GM21526 (cell line): Measurements from ENCODE around the gene UBD.

ENCODE experiments used
- ATAC-seq: cut with Tn5 transposase; IDR thresholded peaks from one replicate; pipeline ENCODE4 v1.9.1; 2021; ENCODE audit warnings: moderate library complexity; ENCODE audit not compliant: unreplicated experiment, low FRiP score

Gene UBD

DNA sequence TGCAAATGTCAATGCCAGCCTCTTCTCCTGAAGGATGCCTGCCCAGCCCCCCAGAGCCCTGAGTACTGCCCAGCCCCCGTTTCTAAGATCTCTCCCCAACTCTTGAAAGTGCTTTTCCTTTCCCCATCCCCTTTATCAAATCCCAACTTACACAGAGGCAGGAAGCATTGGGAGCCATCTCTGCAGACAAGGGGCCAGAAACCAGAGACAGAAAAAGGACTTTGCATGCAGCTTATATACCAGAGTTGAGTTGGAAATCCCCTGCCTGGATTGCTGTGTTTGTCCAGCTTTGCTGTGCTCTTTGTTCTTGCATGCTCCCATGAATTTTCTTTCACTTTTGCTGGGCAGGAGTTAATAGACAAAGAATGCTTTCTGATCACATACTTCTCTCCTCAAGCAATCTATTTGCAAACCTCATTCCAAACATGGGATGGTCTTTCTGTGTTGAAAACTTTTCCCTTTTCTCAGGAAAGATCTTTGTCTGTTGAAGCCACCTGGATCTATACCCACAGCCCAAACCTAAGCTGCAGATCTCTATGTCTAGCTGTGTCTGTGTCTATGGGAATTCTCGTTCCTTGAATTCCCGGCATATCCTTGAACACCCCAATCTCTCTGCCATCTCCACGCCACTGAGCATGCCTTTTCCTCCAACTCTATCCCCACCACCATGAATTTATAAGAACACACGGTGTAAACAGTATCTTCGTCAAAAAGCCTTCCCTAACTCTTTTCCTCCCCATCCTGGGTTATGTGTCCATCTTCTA, at the start of gene UBD:
TSS of gene UBD (minus strand) at position 209 of the 764 bp plus-strand sequence. CDS start at position 178, 31 bp downstream.
- ATAC-seq: no peak

DNA sequence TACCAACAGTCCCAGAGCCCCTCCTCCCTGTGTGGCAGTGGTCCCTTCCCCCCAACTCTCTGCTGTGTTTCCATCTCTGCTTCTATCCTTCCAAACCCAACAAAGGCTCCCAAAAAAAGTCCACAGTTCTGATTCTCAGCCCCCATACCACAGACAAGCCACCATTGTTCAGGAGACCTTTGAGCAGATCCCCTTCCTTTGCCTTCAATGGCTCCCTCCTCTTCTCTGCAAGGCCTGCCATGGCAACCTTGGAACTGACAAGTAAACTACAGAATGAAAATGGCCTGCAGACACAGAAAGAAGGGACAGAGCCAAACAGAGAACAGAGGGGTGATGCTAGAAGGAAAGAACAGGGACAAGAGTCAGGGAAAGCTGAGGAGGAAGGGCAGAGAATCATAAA, 48.6 kb upstream of the UBD start:
- ATAC-seq: no peak

- ATAC-seq: no peak
These were observed 44.4 kb upstream of the UBD start for GRCh38 chr6:29603930-29604329.

DNA sequence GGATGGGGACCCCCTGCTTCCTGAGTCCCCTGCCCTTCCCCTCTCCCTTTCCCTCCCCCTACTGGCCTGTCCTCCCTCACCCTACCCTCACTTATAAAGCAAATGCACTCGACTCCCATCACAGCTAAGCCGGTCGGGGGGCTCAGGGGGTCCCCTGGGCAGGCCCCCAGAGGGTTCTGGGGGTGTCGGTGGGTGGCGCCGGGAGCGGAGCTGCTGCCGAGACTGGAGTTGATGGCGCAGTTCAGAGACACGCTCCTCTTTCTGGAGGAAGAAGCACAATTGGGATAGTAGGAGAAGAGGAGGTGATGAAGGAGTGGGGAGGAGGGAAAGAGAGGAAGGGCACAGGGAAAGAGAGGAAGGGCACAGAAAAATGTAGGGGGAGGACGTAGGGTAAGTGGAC, 43.9 kb upstream of the UBD start:
- ATAC-seq: no peak

GRCh38 chr6:29602564-29603361, 43.2 kb upstream of the UBD start:
- ATAC-seq: no peak

DNA sequence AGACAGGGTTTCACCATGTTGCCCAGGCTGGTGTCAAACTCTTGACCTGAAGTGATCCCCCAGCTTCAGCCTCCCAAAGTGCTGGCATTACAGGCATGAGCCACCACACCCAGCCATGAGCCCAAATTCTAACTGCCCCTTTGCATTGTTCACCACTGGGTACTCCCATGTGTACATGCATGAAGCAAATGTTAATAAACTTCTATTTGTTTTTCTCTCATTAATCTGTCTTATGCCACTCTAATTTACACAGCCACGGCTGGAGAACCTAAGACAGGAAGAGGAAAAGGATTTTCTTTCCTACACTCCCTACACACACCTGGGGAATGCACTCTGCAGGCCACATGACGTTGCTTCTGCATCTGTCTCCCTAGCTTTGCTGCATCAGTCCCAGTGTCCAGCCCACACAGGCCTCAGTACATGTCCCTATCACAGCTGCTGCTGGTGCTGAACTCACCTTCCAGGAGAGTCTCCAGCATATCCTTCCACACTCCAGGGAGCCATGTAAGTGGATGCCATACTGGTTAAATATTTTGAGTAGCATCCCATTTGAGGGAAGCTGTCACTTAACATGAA, 38.7 kb upstream of the UBD start:
- ATAC-seq: no peak

- ATAC-seq: no peak
These were observed 37.7 kb upstream of the UBD start for GRCh38 chr6:29597184-29597583.

- ATAC-seq: no peak
These were observed 36.9 kb upstream of the UBD start for GRCh38 chr6:29596381-29596900.

DNA sequence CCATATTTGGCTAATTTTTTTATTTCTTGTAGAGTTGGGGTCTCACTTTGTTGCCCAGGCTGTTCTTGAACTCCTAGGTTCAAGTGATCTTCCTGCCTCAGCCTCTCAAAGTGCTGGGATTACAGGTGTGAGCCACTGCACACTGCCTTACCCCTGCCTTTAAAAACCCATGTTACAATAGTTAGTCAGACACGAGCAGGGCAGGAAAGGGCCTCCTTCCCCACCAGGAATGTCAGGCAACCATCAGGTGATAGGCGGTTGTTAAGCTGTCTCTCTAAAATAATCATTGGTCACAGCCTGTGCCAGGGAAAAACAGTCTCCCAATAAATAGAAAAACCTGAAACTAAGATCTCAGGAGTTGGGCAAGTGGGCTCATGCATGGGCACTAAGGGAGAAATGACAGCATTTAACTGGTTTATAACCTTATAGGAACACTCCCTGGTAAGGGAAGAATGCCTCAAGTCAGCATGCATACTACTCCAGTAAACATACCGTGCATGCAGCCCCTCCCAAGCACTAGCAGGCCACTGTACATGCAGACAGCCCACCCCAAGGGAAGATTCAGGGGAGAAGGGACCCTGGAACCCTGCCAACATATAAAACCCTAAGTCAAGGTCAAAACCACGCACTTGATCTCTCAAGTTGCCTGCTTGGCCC, 33.8 kb upstream of the UBD start:
- ATAC-seq: no peak

- no peak for ATAC-seq
These were observed 32.1 kb upstream of the UBD start for GRCh38 chr6:29591677-29592076.

GRCh38 chr6:29590218-29590808, 30.8 kb upstream of the UBD start:
- no peak for ATAC-seq

DNA sequence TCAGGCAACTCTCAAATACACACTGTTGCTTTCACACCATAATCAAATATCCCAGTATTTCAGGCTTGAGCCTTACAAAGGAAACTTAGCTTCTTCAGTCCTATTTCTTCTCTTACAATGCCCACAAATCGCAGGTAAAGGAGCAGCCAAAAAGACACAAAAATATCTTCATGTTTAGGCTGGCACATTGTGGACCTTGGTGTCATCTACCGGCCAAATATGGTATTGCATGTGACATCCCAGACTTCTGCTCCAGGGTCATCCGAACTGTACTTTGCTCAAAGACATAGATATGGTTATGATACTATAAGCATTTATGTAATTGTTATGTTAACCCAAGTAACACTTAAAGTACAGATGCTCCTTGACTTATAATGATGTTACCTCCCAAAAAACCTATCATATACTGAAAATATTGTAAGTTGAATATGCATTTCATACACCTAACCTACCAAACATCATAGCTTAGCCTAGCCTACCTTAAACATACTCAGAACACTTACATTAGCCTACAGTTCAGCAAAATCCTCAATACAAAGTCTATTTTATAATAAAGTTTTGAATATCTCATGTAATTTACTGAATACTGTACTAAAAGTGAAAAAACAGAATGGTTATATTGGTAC, 30.0 kb upstream of the UBD start:
- ATAC-seq: peak; percentile 58

- ATAC-seq: no peak
These were observed 25.3 kb upstream of the UBD start, which contains the start of gene OR2H2 for GRCh38 chr6:29584821-29585220. TSS of gene OR2H2 (plus strand) at chr6:29585121. CDS start at chr6:29587945, 2,824 bp downstream.

GRCh38 chr6:29577544-29577943, 18.0 kb upstream of the UBD start:
- ATAC-seq: no peak

DNA sequence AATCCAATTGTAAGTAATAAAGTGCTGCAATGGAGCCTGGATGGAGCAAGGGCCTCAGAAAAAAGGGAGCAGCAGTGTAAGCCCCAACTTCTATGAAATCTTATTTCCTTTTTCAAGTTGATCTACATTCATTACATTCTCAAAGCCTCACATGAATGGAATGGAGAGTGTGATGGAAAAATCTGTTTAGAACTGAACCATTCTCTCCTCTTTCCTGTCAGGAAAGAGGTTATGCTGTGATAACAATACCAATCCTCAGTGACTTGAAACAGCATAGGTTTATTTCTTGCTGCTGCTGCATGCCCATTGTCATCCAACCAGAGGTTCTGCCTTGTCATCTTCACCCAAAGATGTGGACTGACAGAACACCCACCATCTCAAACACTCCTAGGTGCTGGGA, 16.5 kb upstream of the UBD start:
- no peak for ATAC-seq

DNA sequence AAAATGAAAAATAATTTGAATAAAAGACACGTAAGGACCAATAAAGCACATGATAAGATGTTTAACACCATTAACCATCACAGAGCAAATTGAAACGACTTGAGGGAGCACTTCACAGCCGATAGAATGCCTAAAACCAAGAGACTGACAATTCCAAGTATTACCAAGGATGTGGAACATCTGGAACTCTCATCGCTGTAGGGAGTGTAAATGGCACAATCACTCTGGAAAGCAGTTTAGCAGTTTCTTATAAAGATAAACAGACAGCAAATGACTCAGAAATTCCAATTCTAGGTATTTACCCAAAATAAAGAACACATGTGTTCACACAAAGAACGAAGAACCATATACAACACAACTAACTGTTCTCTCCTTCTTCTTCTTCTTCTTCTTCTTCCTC, 8.5 kb upstream of the UBD start:
- no peak for ATAC-seq

- ATAC-seq: no peak
These were observed 8.0 kb upstream of the UBD start for GRCh38 chr6:29567541-29567940.

DNA sequence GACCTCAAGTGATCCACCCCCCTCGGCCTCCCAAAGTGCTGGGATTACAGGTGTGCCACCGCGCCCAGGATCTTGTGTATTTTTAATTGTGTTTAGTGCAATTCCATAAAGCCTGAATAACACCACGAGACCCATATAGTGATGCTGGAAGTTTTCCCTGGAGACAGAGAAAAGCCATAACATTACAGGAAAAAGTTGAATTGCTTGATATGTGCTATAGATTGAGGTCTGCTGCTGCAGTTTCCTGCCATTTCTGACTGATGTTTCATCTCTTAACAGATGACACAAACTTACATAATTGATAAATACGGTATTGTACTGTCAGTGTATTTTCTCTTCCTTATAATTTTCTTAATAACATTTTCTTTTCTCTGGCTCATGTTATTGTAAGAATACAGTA, 7.3 kb upstream of the UBD start:
- no peak for ATAC-seq

GRCh38 chr6:29564875-29565274, 5.3 kb upstream of the UBD start:
- no peak for ATAC-seq

GRCh38 chr6:29563435-29563965, 4.0 kb upstream of the UBD start:
- no peak for ATAC-seq
